Keratinocyte (primary cell): ENCODE data around the gene FSTL1. TPM values are rescaled to one million over a fixed set of nuclear protein-coding genes. Genes with fewer than 3 reads are reported as not detected.

Experiments used
- DNase-seq: peaks from one replicate; pipeline ENCODE4 v3.0.0-alpha.2; 2011; ENCODE audit warnings: low read depth, missing footprints, low spot score
- FAIRE-seq: peaks from 2 replicates; lab custom pipeline; 2011; peaks lifted over from hg19 to GRCh38; lab: Jason Lieb, UNC
- H2AFZ ChIP-seq: 2 replicates; pipeline ENCODE4 v1.6.0; 2012; ENCODE audit warnings: low read length, control low read depth, inconsistent platforms; ENCODE audit not compliant: control insufficient read depth
- H3K27ac ChIP-seq: 2 replicates; pipeline ENCODE4 v1.5.1; 2011; ENCODE audit warnings: low read length; ENCODE audit not compliant: control insufficient read depth, insufficient read depth
- H3K27me3 ChIP-seq: 3 replicates; pipeline ENCODE4 v1.6.0; 2011; ENCODE audit warnings: low read length; ENCODE audit not compliant: control insufficient read depth, insufficient read depth; ENCODE audit errors: extremely low read depth
- H3K36me3 ChIP-seq, 2 experiments: 2 replicates in 1 of 2; 3 replicates in 1 of 2; pipeline ENCODE4 v1.5.1; 2011; ENCODE audit warnings: low read length in 2 of 2, mild to moderate bottlenecking in 1 of 2; ENCODE audit not compliant: control insufficient read depth in 2 of 2, insufficient read depth in 2 of 2; ENCODE audit errors: extremely low read depth in 1 of 2
- H3K4me1 ChIP-seq: 3 replicates; pipeline ENCODE4 v1.5.1; 2011; ENCODE audit warnings: low read length; ENCODE audit not compliant: control insufficient read depth, insufficient read depth; ENCODE audit errors: extremely low read depth
- H3K4me2 ChIP-seq: 3 replicates; pipeline ENCODE4 v1.6.0; 2011; ENCODE audit warnings: low read depth, low read length; ENCODE audit not compliant: control insufficient read depth, insufficient read depth; ENCODE audit errors: extremely low read depth
- H3K4me3 ChIP-seq, 3 experiments: fragments of 200-600 bp in 1 of 3; sonication (generic) in 1 of 3; 2 replicates in 2 of 3; 3 replicates in 1 of 3; pipeline ENCODE4 v1.5.1; 2011 to 2016; ENCODE audit warnings: low read length in 3 of 3, mild to moderate bottlenecking in 3 of 3, control low read depth in 2 of 3, inconsistent platforms in 1 of 3, low read depth in 1 of 3, mixed read lengths in 1 of 3, mixed run types in 1 of 3, moderate library complexity in 1 of 3; ENCODE audit not compliant: control insufficient read depth in 2 of 3, insufficient read depth in 2 of 3; ENCODE audit errors: extremely low read depth in 1 of 3
- H3K79me2 ChIP-seq: 2 replicates; pipeline ENCODE4 v1.6.0; 2012; ENCODE audit warnings: low read length; ENCODE audit not compliant: control insufficient read depth, insufficient read depth
- H3K9ac ChIP-seq: 3 replicates; pipeline ENCODE4 v1.6.0; 2011; ENCODE audit warnings: low read length; ENCODE audit not compliant: control insufficient read depth, insufficient read depth; ENCODE audit errors: extremely low read depth
- H3K9me1 ChIP-seq: 3 replicates; pipeline ENCODE4 v1.6.0; 2011; ENCODE audit warnings: low read length; ENCODE audit not compliant: control insufficient read depth, insufficient read depth; ENCODE audit errors: extremely low read depth
- H3K9me3 ChIP-seq: 2 replicates; pipeline ENCODE4 v1.5.1; 2012; ENCODE audit warnings: low read depth, low read length; ENCODE audit not compliant: control insufficient read depth
- H4K20me1 ChIP-seq: 3 replicates; pipeline ENCODE4 v1.6.0; 2011; ENCODE audit warnings: low read length; ENCODE audit not compliant: control insufficient read depth, insufficient read depth; ENCODE audit errors: extremely low read depth
- EZH2 ChIP-seq: IDR thresholded peaks from one replicate; pipeline ENCODE4 v1.6.1; 2012; ENCODE audit warnings: inconsistent platforms, mild to moderate bottlenecking, low read length, moderate library complexity
- dilution Hi-C: fragments of 300-500 bp; cut with MboI; formaldehyde crosslinking; loops from one replicate; pipeline ENCODE4 v1.7.0; 2020; ENCODE audit warnings: low sequenced_read_pairs; ENCODE audit not compliant: extremely low pct_ligation_motif_present
- polyA plus RNA-seq, 5 experiments: library from polyadenylated mRNA; depleted of rRNA in 3 of 5; stranded (reverse) in 3 of 5; stranded (forward) in 1 of 5; unstranded in 1 of 5; fragments of >200 nt; gene quantifications; 1 replicate in 1 of 5; 2 replicates in 3 of 5; 3 replicates in 1 of 5; pipeline versions ENCODE4 v1.2.1 to v1.2.3, GENCODE V29; 2011 to 2012; ENCODE audit warnings: missing spikeins in 2 of 5, low read depth in 1 of 5, low replicate concordance in 1 of 5
- TF ChIP-seq, protein P1 (sequence below), 3 experiments: IDR thresholded peaks in 1 of 3; conservative IDR thresholded peaks in 1 of 3; optimal IDR thresholded peaks in 1 of 3; 2 replicates in 2 of 3; 3 replicates in 1 of 3; pipeline versions ENCODE3 to v1.5.1; 2011; ENCODE audit warnings: low read length in 3 of 3, mild to moderate bottlenecking in 3 of 3, moderate library complexity in 2 of 3, control low read depth in 1 of 3, inconsistent platforms in 1 of 3; ENCODE audit not compliant: insufficient read depth in 2 of 3; ENCODE audit errors: extremely low read depth in 1 of 3

FSTL1 gene
- polyA plus RNA-seq, 1 donor (not counting 4 experiments of a cell fraction or from before 2014, with no cell fraction given) = 59.0 TPM

DNA sequence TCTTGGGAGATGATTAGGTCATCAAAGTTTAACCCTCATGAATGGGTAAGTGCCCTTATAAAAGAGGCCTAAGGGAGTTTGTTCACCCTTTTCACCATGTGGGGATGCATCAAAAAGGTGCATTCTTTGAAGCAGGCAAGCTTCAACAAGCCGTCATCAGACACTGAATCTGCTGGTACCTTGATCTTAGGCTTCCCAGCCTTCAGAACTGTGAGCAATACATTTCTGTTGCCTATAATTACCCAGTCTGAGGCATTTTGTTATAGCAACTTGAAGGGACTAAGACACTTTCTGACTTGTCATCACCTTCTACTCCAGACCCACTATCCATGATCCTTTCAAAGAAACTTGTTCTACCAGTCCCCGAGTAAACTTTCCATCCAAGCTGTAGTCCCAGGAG is 57.0 kb downstream of the FSTL1 start:
- Histone ChIP-seq H3K27me3 (no peaks in the 10 kb centered on the region), H3K9ac (no peak overlapping the region), H3K9me3 (no peaks in the 10 kb centered on the region), H4K20me1 (no peaks in the 10 kb centered on the region), H3K4me1 (no peaks in the 10 kb centered on the region), H3K9me1 (no peaks in the 10 kb centered on the region), H3K27ac (no peak overlapping the region), H3K79me2 (no peaks in the 10 kb centered on the region), H3K4me3 (no peak overlapping the region), H2AFZ (no peak overlapping the region), H3K4me2 (no peak overlapping the region), H3K36me3 (peaks cover 11 to 17% of the 10 kb centered on the region in 2 experiments)
- no peak for FAIRE-seq
- dilution Hi-C loops = no loop called here
- no peak for TF ChIP-seq EZH2
- no peak for DNase-seq

DNA sequence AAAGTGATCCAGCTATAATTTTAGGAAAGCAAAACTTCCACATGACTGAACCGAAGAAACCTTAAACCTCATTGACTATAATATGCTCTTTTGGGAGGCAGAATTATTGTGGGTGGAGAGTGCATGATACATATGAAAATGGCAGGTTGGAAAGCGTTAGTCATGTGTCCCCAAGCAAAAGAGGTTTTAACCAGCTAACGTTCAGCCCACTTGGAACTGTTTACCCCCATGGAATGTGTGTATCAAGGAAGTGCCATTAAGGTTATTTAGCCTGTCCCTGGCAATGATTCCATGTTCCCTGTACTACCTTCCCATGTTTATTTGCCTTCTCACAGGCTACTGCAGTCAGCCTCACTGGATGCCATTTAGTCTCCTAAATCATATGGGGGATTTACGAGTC is 57.5 kb downstream of the FSTL1 start:
- DNase-seq (no peak), FAIRE-seq (no peak)
- Histone ChIP-seq H2AFZ (no peak overlapping the region), H3K9me3 (no peaks in the 10 kb centered on the region), H3K9me1 (no peaks in the 10 kb centered on the region), H3K4me1 (no peaks in the 10 kb centered on the region), H3K4me3 (no peak overlapping the region), H3K4me2 (no peak overlapping the region), H3K79me2 (no peaks in the 10 kb centered on the region), H3K27me3 (no peaks in the 10 kb centered on the region), H4K20me1 (no peaks in the 10 kb centered on the region), H3K36me3 (peaks cover 11 to 14% of the 10 kb centered on the region in 2 experiments), H3K9ac (no peak overlapping the region), H3K27ac (no peak overlapping the region)
- no peak for TF ChIP-seq EZH2
- TF ChIP-seq, protein P1, sequence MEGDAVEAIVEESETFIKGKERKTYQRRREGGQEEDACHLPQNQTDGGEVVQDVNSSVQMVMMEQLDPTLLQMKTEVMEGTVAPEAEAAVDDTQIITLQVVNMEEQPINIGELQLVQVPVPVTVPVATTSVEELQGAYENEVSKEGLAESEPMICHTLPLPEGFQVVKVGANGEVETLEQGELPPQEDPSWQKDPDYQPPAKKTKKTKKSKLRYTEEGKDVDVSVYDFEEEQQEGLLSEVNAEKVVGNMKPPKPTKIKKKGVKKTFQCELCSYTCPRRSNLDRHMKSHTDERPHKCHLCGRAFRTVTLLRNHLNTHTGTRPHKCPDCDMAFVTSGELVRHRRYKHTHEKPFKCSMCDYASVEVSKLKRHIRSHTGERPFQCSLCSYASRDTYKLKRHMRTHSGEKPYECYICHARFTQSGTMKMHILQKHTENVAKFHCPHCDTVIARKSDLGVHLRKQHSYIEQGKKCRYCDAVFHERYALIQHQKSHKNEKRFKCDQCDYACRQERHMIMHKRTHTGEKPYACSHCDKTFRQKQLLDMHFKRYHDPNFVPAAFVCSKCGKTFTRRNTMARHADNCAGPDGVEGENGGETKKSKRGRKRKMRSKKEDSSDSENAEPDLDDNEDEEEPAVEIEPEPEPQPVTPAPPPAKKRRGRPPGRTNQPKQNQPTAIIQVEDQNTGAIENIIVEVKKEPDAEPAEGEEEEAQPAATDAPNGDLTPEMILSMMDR (optimal IDR thresholded peaks at IDR 0.05 in 1 of 3, IDR thresholded peaks at IDR 0.05 in 1 of 3, conservative IDR thresholded peaks at IDR 0.05 in 1 of 3; ENCODE audit: extremely low read depth in 1 of 3, insufficient read depth in 2 of 3, low read length in 3 of 3) = no peak
- dilution Hi-C loops = no loop called here

DNA sequence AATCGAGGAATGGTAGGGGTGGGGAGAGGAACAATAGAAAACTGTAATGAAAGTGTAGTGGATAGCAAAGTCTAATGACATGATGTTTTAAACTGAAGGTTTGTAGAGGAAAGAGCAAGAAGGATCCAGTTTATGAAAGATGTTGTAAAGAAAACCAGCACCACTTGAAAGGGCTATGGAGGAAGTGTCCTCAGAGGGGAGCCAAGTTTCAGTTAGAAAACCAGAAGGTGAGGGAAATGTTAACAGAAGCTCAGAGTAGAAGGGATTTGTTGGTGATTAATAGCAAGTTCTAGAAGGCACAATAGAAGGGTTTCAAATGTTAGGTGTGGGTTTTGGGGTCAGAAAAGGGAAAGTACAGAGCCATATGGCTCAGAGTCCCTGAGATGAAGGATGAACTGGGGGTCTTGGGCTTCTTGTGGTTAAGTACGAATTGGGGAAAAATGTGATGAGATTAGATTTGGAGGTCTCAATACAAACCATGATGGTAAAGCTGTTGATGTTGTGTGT is 67.8 kb downstream of the FSTL1 start:
- Histone ChIP-seq H3K27ac (no peak overlapping the region), H3K79me2 (no peaks in the 10 kb centered on the region), H3K4me1 (no peaks in the 10 kb centered on the region), H3K27me3 (no peaks in the 10 kb centered on the region), H3K9ac (no peak overlapping the region), H3K9me1 (no peaks in the 10 kb centered on the region), H3K4me2 (no peak overlapping the region), H3K36me3 (no peaks in the 10 kb centered on the region), H2AFZ (no peak overlapping the region), H3K4me3 (no peak overlapping the region), H4K20me1 (no peaks in the 10 kb centered on the region), H3K9me3 (no peaks in the 10 kb centered on the region)
- dilution Hi-C loops = no loop called here
- TF ChIP-seq EZH2 = no peak
- TF ChIP-seq, protein P1 (optimal IDR thresholded peaks at IDR 0.05 in 1 of 3, IDR thresholded peaks at IDR 0.05 in 1 of 3, conservative IDR thresholded peaks at IDR 0.05 in 1 of 3; ENCODE audit: extremely low read depth in 1 of 3, insufficient read depth in 2 of 3, low read length in 3 of 3) = no peak
- FAIRE-seq (no peak), DNase-seq (no peak)
